ENCODE results near the gene UBA3. TPM values are rescaled to one million over a fixed set of nuclear protein-coding genes. Genes with fewer than 3 reads are reported as not detected.

Gene UBA3
- total RNA-seq, 1 experiment from 2014 or later: 47.1 TPM

- POLR2A ChIA-PET: no interaction called here
- no peak for ATAC-seq
- H3K36me3 ChIP-seq (ENCODE audit: control insufficient read depth, insufficient read depth, low read length): peaks cover 2% of the 10 kb centered on the region; the same call in 1 of the 2 replicates
Observed at GRCh38 chr3:69072928-69073327, 7.2 kb downstream of the UBA3 start.

DNA sequence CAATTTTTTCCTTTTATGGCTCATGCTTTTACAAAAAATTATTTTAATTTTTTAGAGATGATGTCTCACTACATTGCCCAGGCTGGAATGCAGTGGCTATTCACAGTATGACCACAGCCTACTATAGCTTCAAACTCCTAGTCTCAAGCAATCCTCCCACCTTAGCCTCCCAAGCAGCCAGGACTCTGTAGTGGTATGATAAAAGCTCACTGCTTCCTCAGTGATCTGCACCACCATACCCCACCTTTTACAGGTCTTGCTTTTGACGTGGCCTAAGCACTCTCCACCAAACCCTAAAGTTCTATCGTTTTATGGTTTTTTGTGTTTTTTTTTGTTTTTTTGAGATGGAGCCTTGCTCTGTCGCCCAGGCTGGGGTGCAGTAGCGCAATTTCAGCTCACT, 14.0 kb downstream of the UBA3 start:
- H3K27me3 ChIP-seq (ENCODE audit: control insufficient read depth, insufficient read depth, low read length): no peaks in the 10 kb centered on the region
- no peak for TF ChIP-seq POLR2AphosphoS5 (IDR thresholded peaks at IDR 0.05; ENCODE audit: low read depth, low read length)
- TF ChIP-seq TCF7L2 (IDR thresholded peaks at IDR 0.05; ENCODE audit: low read depth, low read length): no peak
- TF ChIP-seq, protein P1, sequence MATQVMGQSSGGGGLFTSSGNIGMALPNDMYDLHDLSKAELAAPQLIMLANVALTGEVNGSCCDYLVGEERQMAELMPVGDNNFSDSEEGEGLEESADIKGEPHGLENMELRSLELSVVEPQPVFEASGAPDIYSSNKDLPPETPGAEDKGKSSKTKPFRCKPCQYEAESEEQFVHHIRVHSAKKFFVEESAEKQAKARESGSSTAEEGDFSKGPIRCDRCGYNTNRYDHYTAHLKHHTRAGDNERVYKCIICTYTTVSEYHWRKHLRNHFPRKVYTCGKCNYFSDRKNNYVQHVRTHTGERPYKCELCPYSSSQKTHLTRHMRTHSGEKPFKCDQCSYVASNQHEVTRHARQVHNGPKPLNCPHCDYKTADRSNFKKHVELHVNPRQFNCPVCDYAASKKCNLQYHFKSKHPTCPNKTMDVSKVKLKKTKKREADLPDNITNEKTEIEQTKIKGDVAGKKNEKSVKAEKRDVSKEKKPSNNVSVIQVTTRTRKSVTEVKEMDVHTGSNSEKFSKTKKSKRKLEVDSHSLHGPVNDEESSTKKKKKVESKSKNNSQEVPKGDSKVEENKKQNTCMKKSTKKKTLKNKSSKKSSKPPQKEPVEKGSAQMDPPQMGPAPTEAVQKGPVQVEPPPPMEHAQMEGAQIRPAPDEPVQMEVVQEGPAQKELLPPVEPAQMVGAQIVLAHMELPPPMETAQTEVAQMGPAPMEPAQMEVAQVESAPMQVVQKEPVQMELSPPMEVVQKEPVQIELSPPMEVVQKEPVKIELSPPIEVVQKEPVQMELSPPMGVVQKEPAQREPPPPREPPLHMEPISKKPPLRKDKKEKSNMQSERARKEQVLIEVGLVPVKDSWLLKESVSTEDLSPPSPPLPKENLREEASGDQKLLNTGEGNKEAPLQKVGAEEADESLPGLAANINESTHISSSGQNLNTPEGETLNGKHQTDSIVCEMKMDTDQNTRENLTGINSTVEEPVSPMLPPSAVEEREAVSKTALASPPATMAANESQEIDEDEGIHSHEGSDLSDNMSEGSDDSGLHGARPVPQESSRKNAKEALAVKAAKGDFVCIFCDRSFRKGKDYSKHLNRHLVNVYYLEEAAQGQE (IDR thresholded peaks at IDR 0.05; ENCODE audit: insufficient read depth in 1 of 2, low read depth in 2 of 2, low read length in 1 of 2): no peak
- no peak for TF ChIP-seq CTCF (IDR thresholded peaks at IDR 0.05)
- no peak for TF ChIP-seq SIN3A (IDR thresholded peaks at IDR 0.05; ENCODE audit: borderline replicate concordance, insufficient read depth, low read depth, low read length)
- no peaks in the 10 kb centered on the region for H3K4me1 ChIP-seq (ENCODE audit: control insufficient read depth, insufficient read depth, low read length)
- intact Hi-C loops (cut with micrococcal nuclease; ENCODE audit: unreplicated experiment) (no loop called here), in situ Hi-C loops (cut with HindIII; ENCODE audit: low pct_unique_long_range_greater_than_20kb, low sequenced_read_pairs) (no loop called here)
- CTCF ChIA-PET: no interaction called here
- H3K4me3 ChIP-seq (ENCODE audit: low read depth in 2 of 2, low read length in 2 of 2): no peak overlapping the region
- H3K36me3 ChIP-seq (ENCODE audit: control insufficient read depth, insufficient read depth, low read length): peaks cover 6% of the 10 kb centered on the region
- ATAC-seq (no peak), DNase-seq (ENCODE audit: low read depth, low spot score) (no peak)
- BruUV-seq (replicated peaks): no TSS peak
- POLR2A ChIA-PET: no interaction called here
- H3K27ac ChIP-seq (ENCODE audit: low read length): no peak overlapping the region
- H3K9me3 ChIP-seq (ENCODE audit: control insufficient read depth, insufficient read depth, low read depth, low read length): no peaks in the 10 kb centered on the region

More at GRCh38 chr3:69072928-69073327, 7.2 kb downstream of the UBA3 start:
- CTCF ChIA-PET: no interaction called here
- Histone ChIP-seq H3K4me3 (ENCODE audit: low read depth in 2 of 2, low read length in 2 of 2) (no peak overlapping the region), H3K9me3 (ENCODE audit: control insufficient read depth, insufficient read depth, low read depth, low read length) (no peaks in the 10 kb centered on the region), H3K27ac (ENCODE audit: low read length) (no peak overlapping the region), H3K27me3 (ENCODE audit: control insufficient read depth, insufficient read depth, low read length) (no peaks in the 10 kb centered on the region), H3K4me1 (ENCODE audit: control insufficient read depth, insufficient read depth, low read length) (no peaks in the 10 kb centered on the region)
- intact Hi-C loops (cut with micrococcal nuclease; ENCODE audit: unreplicated experiment) (no loop called here), in situ Hi-C loops (cut with HindIII; ENCODE audit: low pct_unique_long_range_greater_than_20kb, low sequenced_read_pairs) (no loop called here)
- DNase-seq (ENCODE audit: low read depth, low spot score): no peak
- TF ChIP-seq TCF7L2 (IDR thresholded peaks at IDR 0.05; ENCODE audit: low read depth, low read length): no peak
- TF ChIP-seq CTCF (IDR thresholded peaks at IDR 0.05): no peak
- TF ChIP-seq POLR2AphosphoS5 (IDR thresholded peaks at IDR 0.05; ENCODE audit: low read depth, low read length): no peak
- TF ChIP-seq, protein P1 (IDR thresholded peaks at IDR 0.05; ENCODE audit: insufficient read depth in 1 of 2, low read depth in 2 of 2, low read length in 1 of 2): no peak
- TF ChIP-seq SIN3A (IDR thresholded peaks at IDR 0.05; ENCODE audit: borderline replicate concordance, insufficient read depth, low read depth, low read length): no peak
- BruUV-seq (replicated peaks): no TSS peak
